ENCODE results near the gene C2CD3. TPM values are rescaled to one million over a fixed set of nuclear protein-coding genes. Genes with fewer than 3 reads are reported as not detected.

C2CD3 gene
- polyA plus RNA-seq, 3 donors: 0.87 to 12.1 (median 2.9) TPM

GRCh38 chr11:74097686-74098237, 73.0 kb downstream of the C2CD3 start:
- Mint-ChIP-seq H3K9me3 (no peaks in the 10 kb centered on the region), H3K4me1 (no peaks in the 10 kb centered on the region), H3K36me3 (peaks cover 65 to 74% of the 10 kb centered on the region in 2 donors), H3K27me3 (ENCODE audit: low read depth in 3 of 3) (no peaks in the 10 kb centered on the region), H3K27ac (peak overlapping the region in 2 of 7 donors; percentile 23 to 52), H3K4me3 (no peak overlapping the region)
- no peak overlapping the region for H3K4me3 ChIP-seq (replicated peaks in 1 of 3; ENCODE audit: low read depth in 2 of 3, low read length in 3 of 3)
- no peak for TF ChIP-seq CTCF (IDR thresholded peaks at IDR 0.05)
- intact Hi-C loops (cut with micrococcal nuclease): no loop called here
- H3K9me3 ChIP-seq (replicated peaks in 1 of 2; ENCODE audit: control insufficient read depth in 1 of 2, insufficient read depth in 1 of 2, low read length in 2 of 2): no peaks in the 10 kb centered on the region
- H4K20me1 ChIP-seq (ENCODE audit: insufficient read depth, low read length): no peaks in the 10 kb centered on the region
- no peaks in the 10 kb centered on the region for H3K79me2 ChIP-seq (ENCODE audit: insufficient read depth, low read length)
- H3K4me2 ChIP-seq (replicated peaks; ENCODE audit: extremely low read depth, low read length, poor library complexity, severe bottlenecking): no peak overlapping the region
- H3K36me3 ChIP-seq (replicated peaks in 1 of 2; ENCODE audit: control insufficient read depth in 1 of 2, insufficient read depth in 2 of 2, low read length in 2 of 2): peaks cover 45 to 99% of the 10 kb centered on the region in 2 donors
- no peak overlapping the region for H2AFZ ChIP-seq (ENCODE audit: insufficient read depth, low read depth, low read length, poor library complexity, severe bottlenecking)
- no CpG with 5 or more reads among the region's 4 CpGs for WGBS (ENCODE audit: insufficient coverage)
- no peaks in the 10 kb centered on the region for H3K4me1 ChIP-seq (ENCODE audit: control insufficient read depth in 1 of 2, insufficient read depth in 2 of 2, low read length in 2 of 2)
- H3K9ac ChIP-seq (ENCODE audit: insufficient read depth, low read length, poor library complexity, severe bottlenecking): no peak overlapping the region
- H3K27me3 ChIP-seq (ENCODE audit: control insufficient read depth in 2 of 2, insufficient read depth in 2 of 2, low read length in 2 of 2): no peaks in the 10 kb centered on the region
- no peak for DNase-seq
- no peak overlapping the region for H3K27ac ChIP-seq (ENCODE audit: low read depth in 1 of 2, low read length in 2 of 2)

- Histone ChIP-seq H3K36me3 (replicated peaks in 1 of 2; ENCODE audit: control insufficient read depth in 1 of 2, insufficient read depth in 2 of 2, low read length in 2 of 2) (peaks cover 58 to 96% of the 10 kb centered on the region in 2 donors), H3K9ac (ENCODE audit: insufficient read depth, low read length, poor library complexity, severe bottlenecking) (no peak overlapping the region), H3K79me2 (ENCODE audit: insufficient read depth, low read length) (no peaks in the 10 kb centered on the region), H2AFZ (ENCODE audit: insufficient read depth, low read depth, low read length, poor library complexity, severe bottlenecking) (no peak overlapping the region), H4K20me1 (ENCODE audit: insufficient read depth, low read length) (no peaks in the 10 kb centered on the region), H3K4me1 (ENCODE audit: control insufficient read depth in 1 of 2, insufficient read depth in 2 of 2, low read length in 2 of 2) (no peaks in the 10 kb centered on the region), H3K9me3 (replicated peaks in 1 of 2; ENCODE audit: control insufficient read depth in 1 of 2, insufficient read depth in 1 of 2, low read length in 2 of 2) (no peaks in the 10 kb centered on the region), H3K27me3 (ENCODE audit: control insufficient read depth in 2 of 2, insufficient read depth in 2 of 2, low read length in 2 of 2) (no peaks in the 10 kb centered on the region), H3K4me2 (replicated peaks; ENCODE audit: extremely low read depth, low read length, poor library complexity, severe bottlenecking) (no peak overlapping the region), H3K27ac (ENCODE audit: low read depth in 1 of 2, low read length in 2 of 2) (no peak overlapping the region), H3K4me3 (replicated peaks in 1 of 3; ENCODE audit: low read depth in 2 of 3, low read length in 3 of 3) (no peak overlapping the region)
- no peaks in the 10 kb centered on the region for H3K4me1 Mint-ChIP-seq
- no peaks in the 10 kb centered on the region for H3K27me3 Mint-ChIP-seq (ENCODE audit: low read depth in 3 of 3)
- 100% methylated on average over 3 of the region's 4 CpGs for WGBS (ENCODE audit: insufficient coverage)
- no peak overlapping the region for H3K4me3 Mint-ChIP-seq
- no peaks in the 10 kb centered on the region for H3K9me3 Mint-ChIP-seq
- H3K36me3 Mint-ChIP-seq: peaks cover 55 to 59% of the 10 kb centered on the region in 2 donors
- DNase-seq: no peak
- H3K27ac Mint-ChIP-seq: peak overlapping the region in 1 of 7 donors; percentile 11
- TF ChIP-seq CTCF (IDR thresholded peaks at IDR 0.05): no peak
- intact Hi-C loops (cut with micrococcal nuclease): loop anchor here in 1 of 2 donors (5.0 kb wide), 1 partner anchor 132 kb away; no protein-coding TSS in a partner anchor
These were observed 76.4 kb downstream of the C2CD3 start for GRCh38 chr11:74094393-74094792.

All from CD14-positive monocyte (primary cell).